ENCODE measurements around the gene IGFBP5.

DNA sequence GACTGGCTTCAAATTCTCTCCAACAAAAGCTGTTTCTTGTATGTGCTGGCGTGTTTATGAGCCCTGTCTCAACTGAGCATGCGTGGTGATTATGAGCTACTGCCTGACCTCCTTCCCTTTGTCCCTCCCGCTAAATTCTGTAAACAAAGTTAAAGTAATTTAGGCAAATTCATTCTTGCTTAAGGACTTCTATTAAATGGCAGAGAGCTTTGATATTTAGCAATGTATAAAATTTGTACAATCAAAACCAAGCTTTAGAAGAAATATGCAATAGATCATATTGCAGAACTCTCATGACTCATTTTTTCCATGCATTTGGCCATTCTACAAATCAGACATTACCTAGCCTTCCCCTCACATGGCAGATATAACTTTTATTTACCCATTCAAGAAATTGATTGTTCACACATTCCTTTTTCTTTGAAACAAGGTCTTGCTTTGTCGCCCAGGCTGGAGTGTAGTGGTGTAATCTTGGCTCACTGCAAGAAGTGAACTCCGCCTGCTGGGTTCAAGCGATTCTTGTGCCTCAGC lies 43.9 kb downstream of the IGFBP5 start:
- TF ChIP-seq, protein P1, sequence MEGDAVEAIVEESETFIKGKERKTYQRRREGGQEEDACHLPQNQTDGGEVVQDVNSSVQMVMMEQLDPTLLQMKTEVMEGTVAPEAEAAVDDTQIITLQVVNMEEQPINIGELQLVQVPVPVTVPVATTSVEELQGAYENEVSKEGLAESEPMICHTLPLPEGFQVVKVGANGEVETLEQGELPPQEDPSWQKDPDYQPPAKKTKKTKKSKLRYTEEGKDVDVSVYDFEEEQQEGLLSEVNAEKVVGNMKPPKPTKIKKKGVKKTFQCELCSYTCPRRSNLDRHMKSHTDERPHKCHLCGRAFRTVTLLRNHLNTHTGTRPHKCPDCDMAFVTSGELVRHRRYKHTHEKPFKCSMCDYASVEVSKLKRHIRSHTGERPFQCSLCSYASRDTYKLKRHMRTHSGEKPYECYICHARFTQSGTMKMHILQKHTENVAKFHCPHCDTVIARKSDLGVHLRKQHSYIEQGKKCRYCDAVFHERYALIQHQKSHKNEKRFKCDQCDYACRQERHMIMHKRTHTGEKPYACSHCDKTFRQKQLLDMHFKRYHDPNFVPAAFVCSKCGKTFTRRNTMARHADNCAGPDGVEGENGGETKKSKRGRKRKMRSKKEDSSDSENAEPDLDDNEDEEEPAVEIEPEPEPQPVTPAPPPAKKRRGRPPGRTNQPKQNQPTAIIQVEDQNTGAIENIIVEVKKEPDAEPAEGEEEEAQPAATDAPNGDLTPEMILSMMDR (IDR thresholded peaks at IDR 0.05), result no peak
- no peak for TF ChIP-seq EP300 (IDR thresholded peaks at IDR 0.05)

Measured in sigmoid colon (tissue), 4 donors.